HG03565 (cell line): ENCODE results near the gene STRBP.

Experiments used
- ATAC-seq: cut with Tn5 transposase; IDR thresholded peaks from one replicate; pipeline ENCODE4 v1.9.1; 2021; ENCODE audit warnings: mild to moderate bottlenecking, moderate library complexity; ENCODE audit not compliant: unreplicated experiment

Gene STRBP

GRCh38 chr9:123105490-123105889 lies 162.9 kb downstream of the STRBP start:
- no peak for ATAC-seq

DNA sequence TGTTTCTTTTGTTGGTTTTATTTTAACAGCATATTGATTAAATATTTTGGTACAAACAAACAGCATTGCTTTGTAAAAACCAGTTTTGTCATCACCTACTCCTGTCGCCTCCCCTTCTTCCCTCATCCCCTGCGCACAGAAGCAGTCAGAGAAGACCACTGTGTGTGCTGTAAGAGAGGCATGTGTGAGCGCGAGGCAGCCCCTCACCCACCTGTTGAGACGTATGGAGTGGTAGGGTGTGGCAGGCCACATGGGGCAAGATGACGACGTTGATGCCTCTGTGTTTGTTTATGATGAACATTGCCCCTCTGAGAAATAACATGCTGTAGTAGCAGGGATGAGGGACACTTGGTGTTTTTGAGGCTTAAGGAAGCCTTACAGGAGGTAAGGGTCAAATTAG lies 163.6 kb downstream of the STRBP start:
- no peak for ATAC-seq

DNA sequence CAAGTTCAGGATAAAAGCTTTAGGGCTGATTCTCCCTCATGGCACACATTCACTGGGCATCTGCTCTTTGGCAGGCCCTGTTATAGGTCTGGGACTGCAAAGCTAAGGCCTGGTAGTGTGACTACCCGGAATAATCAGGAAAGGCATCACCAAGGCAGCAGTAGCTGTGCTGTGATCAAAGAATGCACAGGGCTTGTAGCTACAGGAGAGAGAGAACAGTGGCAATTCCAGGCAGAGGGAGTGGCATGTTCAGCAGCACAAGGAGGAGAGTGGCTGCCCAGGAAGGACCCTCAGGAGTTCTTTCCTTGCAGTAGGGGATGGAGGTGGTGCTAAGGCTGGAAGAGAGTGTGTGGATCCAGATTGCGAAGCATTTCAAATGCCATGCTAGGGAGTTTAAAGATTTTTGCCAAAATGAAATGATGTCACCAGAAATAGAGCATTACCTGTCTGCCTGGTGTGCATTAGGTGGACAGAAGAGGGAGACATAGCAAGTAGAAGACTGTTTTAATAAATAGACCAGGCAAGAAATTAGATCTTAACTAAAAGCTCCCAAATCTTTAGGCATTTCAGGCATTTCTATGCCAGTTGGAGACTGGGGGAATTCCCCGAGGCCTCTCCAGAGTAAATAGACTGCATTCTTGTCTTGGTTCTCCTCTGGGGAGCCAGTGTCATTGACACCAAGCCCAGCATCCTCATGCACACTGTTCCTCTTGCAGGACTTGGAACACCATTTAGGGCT lies 165.8 kb downstream of the STRBP start:
- ATAC-seq, result no peak

DNA sequence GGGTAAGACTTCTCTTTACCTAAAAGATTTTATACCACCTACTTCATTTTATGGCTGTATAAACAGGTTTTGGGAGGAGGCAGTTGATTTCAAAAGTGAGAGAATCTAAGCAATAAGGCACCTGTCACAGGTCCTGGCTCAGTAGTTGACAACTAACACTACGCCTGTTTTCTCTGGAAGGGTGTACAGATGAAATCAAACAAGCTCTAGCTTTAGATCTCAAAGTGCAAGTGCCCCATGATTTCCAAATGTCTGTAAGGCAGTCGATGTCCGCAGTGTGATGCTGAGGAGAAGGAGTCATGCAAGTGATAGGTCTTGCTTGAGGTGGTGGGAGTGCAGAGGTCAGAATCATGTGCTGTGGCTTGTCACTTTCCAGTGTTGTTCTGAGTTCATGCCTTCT lies 168.8 kb downstream of the STRBP start:
- ATAC-seq, result no peak

- ATAC-seq, result no peak
Observed at GRCh38 chr9:123099042-123099441, 169.3 kb downstream of the STRBP start.

DNA sequence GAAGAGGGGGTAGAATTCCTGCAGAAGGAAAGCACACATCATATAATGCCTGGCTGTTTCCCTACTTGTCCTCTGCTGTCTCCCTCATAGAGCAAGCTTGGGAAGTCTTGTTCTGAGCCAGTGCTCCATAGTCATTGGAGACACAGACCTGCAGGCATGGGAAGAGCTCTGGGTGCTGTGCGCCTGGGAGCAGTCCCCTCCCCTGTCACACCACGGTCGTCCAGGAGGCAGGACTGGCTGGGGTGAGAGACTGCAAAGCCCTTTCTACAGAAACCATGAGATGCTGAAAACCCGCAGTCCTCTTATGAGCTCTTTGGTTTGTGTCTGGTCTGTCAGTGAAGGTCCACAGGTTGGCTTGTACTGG lies 170.3 kb downstream of the STRBP start:
- ATAC-seq, result no peak

DNA sequence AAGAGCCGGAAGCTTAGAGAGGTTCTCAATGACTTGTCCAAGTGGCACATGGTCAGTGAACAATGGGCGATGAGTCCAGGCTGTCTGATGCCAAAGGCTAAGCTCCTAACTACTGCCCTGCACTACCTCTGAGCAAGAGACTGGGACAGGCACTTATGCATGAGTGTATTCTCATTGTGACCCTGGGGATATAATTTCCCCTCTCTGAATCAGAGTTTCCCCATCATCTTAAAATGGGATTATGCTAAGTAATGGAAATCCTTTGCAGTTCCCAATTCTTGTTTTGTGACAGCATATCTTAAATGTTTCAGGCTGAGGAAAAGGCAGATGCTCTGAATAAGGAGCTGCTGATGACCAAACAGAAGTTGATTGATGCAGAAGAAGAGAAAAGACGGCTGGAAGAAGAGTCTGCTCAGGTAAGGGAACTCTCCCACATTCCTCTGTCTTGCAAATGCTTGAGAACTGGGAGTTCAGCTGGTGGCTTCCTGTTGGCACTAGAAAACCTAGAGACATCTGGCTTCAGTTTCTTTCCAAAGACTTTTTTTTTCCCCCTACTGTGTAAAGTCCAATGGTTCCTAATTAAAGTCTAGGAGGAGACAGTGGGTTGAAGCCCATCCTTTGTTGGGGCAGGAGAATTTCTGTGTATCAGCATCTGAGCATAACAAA lies 170.8 kb downstream of the STRBP start:
- ATAC-seq, result no peak

- ATAC-seq, result no peak
Observed at GRCh38 chr9:123096987-123097386, 171.4 kb downstream of the STRBP start.

DNA sequence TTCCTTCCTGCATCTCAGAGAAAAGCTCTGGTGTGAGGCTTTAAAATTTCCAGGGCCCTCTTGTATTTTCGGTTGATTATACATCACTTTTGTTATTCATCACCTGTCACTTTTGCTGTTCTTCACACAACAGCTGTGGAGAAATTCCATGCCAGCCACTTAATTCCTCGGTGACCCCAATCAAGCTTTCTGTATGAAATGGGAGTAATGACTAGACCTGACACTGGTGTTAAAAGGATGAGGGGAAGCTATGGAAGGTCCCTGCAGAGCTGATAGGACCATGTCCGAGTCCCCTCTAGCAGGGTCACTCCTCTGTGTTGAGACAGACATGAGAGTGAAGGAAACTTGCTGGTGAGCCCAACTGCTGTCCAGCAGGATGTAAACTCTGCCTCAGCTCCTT lies 175.2 kb downstream of the STRBP start:
- ATAC-seq, result no peak

DNA sequence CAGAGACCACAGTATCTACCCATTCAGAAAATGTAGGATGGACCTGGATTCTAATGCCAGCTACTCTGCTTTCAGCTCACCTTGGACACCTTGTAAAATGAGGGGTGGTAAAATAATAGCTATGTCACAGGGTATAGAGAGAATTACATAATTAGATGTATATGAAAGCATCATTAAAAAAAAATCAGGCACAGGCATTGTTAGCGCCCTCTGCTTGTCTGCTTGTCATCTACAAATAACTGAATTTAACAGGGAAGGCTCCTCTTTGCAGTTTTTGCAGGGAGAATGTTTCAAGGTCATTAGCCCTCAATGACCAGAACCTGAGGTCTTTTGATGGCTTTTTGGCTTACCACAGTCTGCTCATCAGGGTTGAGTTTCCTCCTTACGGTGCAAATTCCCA lies 176.9 kb downstream of the STRBP start:
- ATAC-seq, result no peak

- ATAC-seq, result no peak
Observed at GRCh38 chr9:123090956-123091355, 177.4 kb downstream of the STRBP start.

DNA sequence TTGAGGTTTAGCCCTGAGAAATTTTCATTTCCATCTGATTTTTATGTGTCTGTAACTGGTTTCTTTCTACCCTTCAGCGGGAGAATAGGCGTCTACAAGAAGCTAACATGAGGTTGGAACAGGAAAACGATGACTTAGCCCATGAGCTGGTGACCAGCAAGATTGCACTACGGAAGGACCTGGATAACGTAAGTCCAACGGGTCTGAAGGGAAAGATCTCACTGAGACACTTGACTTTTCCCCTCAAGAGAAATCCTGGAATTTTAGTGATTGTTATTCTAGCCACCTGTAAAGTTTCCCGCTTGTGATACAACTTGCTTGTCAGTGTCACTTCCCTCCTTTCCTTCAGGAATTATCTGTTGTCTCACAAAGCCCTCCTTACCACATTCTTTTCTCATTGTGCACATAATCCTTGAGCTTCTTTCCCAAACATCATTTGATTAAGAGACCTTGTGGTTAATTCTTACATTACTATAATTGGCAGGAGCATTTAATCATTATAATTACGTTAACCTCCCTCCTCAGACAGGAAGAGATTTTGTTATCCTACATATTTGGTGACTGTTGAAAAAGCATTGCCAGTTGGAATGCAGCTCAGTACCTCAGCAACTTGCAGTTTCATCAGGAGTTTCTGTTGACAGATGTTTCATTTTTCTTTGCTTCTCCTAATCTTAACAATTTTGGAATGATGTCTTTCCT lies 178.0 kb downstream of the STRBP start:
- ATAC-seq, result no peak

GRCh38 chr9:123089790-123090189 lies 178.6 kb downstream of the STRBP start:
- no peak for ATAC-seq

GRCh38 chr9:123089040-123089439 lies 179.3 kb downstream of the STRBP start:
- no peak for ATAC-seq

DNA sequence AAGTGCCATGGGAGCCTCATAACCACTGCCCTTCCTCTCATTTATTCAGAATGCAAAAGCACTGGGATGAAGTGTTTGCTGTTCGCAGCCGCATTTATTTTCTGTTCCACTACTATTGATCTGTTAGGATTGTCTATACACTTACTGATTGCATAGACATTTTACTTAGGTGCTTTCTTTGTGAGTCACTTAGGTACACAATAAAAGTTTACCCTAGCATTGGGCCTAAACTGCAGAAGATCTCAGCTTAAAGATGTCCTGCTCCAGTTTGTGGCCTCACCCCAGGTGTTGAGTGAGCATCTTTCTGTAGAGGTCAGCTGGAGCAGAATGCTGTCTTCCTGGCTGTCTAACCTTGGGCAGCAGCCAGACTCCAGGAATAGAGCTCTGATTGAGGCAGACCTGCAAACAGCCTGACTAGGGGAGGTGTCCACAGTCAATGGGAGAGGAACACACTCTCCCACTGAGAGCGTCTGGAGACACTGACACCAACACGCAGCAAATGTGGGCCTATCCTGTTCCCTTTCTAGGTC lies 181.0 kb downstream of the STRBP start:
- no peak for ATAC-seq

GRCh38 chr9:123085916-123086315 lies 182.5 kb downstream of the STRBP start:
- ATAC-seq, result no peak

DNA sequence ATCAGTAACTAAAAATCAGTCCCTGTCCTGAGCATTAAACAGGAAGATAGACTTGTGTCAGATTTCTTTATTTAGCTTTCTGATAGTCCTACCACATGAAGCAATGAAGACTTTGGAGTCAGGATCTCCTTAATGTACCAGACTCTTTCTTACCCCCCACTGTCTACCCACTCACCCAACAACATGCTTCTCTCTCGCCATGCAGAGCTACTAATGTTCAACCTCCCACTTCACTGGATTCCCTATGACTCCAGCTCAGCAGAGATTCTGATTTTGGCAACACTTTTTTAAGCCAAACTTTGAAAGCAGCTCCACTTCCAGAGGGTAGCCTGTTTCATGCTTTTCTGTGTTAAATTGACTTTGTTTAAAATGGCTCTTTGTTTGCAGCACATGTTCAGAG lies 184.1 kb downstream of the STRBP start:
- ATAC-seq, result no peak

DNA sequence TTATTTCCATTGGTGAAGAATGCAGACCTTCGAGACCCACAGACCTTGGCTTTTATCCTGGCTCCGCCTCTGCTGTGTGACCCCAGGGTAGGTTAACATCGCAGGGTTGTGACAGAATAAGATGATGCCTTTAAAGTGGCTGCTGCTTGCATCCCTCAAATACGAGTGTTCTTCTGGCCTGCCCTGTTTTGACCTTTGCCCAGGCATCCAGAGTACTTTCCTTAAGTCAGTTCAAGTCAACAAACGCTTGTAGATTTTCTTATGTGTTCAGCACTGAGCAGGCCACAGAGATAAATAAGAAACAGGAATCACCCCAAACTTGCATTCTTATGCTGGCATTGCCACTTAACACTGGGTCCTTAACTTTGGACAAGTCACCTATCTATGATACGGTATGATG lies 184.7 kb downstream of the STRBP start:
- no peak for ATAC-seq

GRCh38 chr9:123081824-123082223 lies 186.6 kb downstream of the STRBP start:
- ATAC-seq, result no peak

GRCh38 chr9:123080444-123080843 lies 187.9 kb downstream of the STRBP start:
- ATAC-seq, result no peak

DNA sequence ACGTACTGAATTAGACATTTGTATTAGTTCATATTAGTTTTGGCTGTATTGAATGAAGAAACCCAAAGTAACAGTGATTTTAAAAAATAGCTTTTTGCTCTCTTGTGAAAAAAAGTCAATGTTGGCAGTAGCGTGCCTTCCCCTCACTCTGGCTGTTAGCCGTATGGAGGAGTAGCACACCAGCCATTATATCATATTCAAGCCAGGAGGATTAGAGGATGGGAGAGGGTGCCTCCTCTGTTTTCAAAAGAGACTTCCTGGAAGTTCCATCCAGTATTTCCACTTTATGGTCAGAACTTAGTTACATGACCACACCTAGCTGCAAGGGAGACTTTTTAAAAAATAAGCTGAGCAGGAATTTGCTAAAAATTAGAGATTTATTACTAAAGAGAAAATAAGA lies 193.8 kb downstream of the STRBP start:
- no peak for ATAC-seq

DNA sequence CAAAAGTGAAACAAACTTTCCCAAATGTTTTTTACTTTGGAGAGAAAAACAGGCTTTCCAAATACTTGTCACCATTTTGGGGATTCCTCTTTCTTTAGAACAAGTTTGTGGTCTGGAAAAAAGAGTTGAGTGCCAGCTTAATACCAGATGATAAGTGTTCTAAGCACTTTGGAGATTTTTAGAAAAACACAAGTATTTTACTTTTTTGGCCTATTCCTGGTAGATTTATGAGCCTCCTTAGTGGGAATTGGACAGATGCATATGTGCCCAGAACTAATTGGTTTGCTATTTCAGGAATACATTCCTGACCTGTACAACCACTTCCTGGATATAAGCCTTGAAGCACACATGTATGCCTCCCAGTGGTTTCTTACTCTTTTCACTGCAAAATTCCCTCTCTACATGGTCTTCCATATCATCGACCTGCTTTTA lies 194.4 kb downstream of the STRBP start:
- no peak for ATAC-seq
